Muscle layer of colon (tissue), 2 donors: ENCODE measurements around the gene SUMO3.

Experiments used
- H3K27ac ChIP-seq: one replicate; pipeline ENCODE4 v1.7.0; 2013; ENCODE audit warnings: low read depth, mild to moderate bottlenecking, low read length, moderate library complexity
- H3K27me3 ChIP-seq, 2 donors: one replicate each; pipeline ENCODE4 v1.7.0; 2013; ENCODE audit warnings: low read length in 2 of 2, mild to moderate bottlenecking in 2 of 2; ENCODE audit not compliant: insufficient read depth in 2 of 2, control insufficient read depth in 1 of 2
- H3K36me3 ChIP-seq: one replicate; pipeline ENCODE4 v1.7.0; 2013; ENCODE audit warnings: mild to moderate bottlenecking, low read length; ENCODE audit not compliant: insufficient read depth
- H3K4me1 ChIP-seq: one replicate; pipeline ENCODE4 v1.7.0; 2013; ENCODE audit warnings: mild to moderate bottlenecking, low read length; ENCODE audit not compliant: insufficient read depth
- H3K4me3 ChIP-seq, 2 donors: one replicate each; pipeline ENCODE4 v1.7.0; 2013; ENCODE audit warnings: low read length in 2 of 2, low read depth in 1 of 2, mild to moderate bottlenecking in 1 of 2, moderate library complexity in 1 of 2
- H3K9ac ChIP-seq: one replicate; pipeline ENCODE4 v1.7.0; 2013; ENCODE audit warnings: low read length
- H3K9me3 ChIP-seq: one replicate; pipeline ENCODE4 v1.7.0; 2013; ENCODE audit warnings: mild to moderate bottlenecking, low read length
- donor health status: abdominal sarcoma.
- donor health status: Adenocarcinoma of cecum.

SUMO3 gene

GRCh38 chr21:44766014-44766817 lies 51.6 kb downstream of the SUMO3 start:
- Histone ChIP-seq H3K9me3 (no peaks in the 10 kb centered on the region), H3K4me3 (no peak overlapping the region), H3K27me3 (no peaks in the 10 kb centered on the region), H3K27ac (no peak overlapping the region), H3K36me3 (peaks cover 18% of the 10 kb centered on the region), H3K9ac (no peak overlapping the region), H3K4me1 (peaks cover 7% of the 10 kb centered on the region)

DNA sequence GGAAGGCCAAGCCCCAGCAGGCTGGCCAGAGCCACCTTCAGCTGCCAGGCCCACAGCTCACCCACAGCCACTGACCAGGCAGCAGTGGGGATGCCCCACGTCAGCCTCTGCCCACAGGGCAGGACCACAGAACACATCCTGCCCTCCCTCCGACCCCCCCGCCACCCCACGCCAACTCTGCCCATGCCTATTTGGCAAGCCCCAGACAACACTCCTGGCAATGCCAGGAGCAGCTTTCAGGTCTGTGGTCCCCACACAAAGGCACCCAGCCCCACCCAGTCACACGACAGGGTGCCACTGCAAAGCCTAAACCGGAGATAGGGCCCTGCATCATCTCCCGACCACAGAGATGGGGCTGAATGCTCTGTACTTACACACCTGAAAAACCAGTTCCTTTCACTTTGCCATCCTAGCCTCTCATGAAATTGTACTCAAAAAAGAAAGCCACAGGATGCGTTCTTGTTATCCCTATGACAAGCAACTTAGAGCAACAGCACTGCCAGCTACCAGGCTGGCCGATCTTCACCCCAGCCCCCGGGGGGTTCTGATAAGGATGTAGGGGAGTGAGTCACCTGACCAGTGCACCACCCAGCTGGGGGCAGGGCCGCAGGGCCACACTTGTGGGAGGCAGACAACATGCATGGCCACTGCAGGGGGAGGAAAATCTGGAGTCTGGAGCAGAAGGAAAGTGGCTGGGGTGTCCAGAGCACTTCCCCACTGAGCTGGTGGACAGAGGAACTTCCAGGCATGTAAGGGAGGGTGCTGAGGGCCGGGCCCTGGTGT lies 52.4 kb downstream of the SUMO3 start:
- H3K4me3 ChIP-seq: no peak overlapping the region
- no peak overlapping the region for H3K27ac ChIP-seq
- no peaks in the 10 kb centered on the region for H3K27me3 ChIP-seq
- H3K4me1 ChIP-seq: peaks cover 7% of the 10 kb centered on the region
- no peak overlapping the region for H3K9ac ChIP-seq
- H3K9me3 ChIP-seq: no peaks in the 10 kb centered on the region
- peaks cover 10% of the 10 kb centered on the region for H3K36me3 ChIP-seq

DNA sequence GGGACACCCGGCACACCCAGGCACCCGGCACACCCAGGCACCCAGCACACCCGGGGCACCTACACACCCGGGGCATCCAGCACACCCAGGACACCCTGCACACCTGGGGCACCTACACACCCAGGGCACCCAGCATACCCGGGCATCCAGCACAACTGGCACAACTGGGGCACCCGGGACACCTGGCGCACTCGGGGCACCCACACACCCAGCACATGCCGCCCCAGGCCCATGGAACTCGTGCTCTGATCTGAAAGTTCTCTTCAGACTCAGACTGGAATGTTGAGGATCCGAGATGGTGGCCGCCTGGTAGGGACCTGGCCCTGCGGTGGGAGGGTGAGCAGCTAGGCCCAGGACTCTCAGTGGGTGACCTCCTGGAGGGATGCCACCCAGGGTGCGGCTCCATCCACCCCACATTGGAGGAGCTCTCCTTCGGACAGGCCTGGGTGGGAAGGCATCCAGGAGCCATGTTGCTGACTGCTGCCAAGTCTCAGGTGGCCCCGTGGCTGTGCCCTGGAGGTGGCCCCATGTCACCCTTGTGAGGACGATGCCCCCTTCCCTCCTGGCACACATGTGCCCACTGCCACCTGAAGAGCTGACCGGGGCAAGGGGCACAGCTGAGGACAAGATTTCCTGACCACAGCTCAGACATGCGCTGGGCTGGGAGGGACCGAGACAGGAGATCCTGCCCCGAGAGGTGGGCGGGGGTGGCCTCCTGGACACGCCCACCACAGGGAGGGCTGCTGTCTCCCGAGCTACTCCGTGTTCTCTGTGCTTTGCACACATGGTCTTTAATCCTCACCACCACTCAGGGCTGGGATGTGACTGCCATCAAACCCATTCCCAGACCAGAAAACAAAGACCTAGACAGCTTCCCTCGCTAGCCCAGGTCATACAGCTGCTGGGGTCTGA lies 53.3 kb downstream of the SUMO3 start:
- no peak overlapping the region for H3K27ac ChIP-seq

GRCh38 chr21:44763451-44764318 lies 54.2 kb downstream of the SUMO3 start:
- Histone ChIP-seq H3K27ac (no peak overlapping the region), H3K9ac (no peak overlapping the region), H3K4me3 (no peak overlapping the region), H3K27me3 (no peaks in the 10 kb centered on the region), H3K36me3 (no peaks in the 10 kb centered on the region), H3K9me3 (no peaks in the 10 kb centered on the region), H3K4me1 (peaks cover 7% of the 10 kb centered on the region)

More for the DNA sequence above, 53.3 kb downstream of the SUMO3 start:
- Histone ChIP-seq H3K4me3 (no peak overlapping the region), H3K9me3 (no peaks in the 10 kb centered on the region), H3K27me3 (no peaks in the 10 kb centered on the region), H3K9ac (no peak overlapping the region), H3K4me1 (peaks cover 7% of the 10 kb centered on the region), H3K36me3 (peaks cover 1% of the 10 kb centered on the region)

GRCh38 chr21:44763050-44763378 lies 54.8 kb downstream of the SUMO3 start:
- H3K27me3 ChIP-seq: no peaks in the 10 kb centered on the region
- H3K9ac ChIP-seq: no peak overlapping the region
- no peaks in the 10 kb centered on the region for H3K36me3 ChIP-seq
- no peak overlapping the region for H3K4me3 ChIP-seq
- peaks cover 7% of the 10 kb centered on the region for H3K4me1 ChIP-seq
- no peaks in the 10 kb centered on the region for H3K9me3 ChIP-seq
- H3K27ac ChIP-seq: no peak overlapping the region

GRCh38 chr21:44762221-44763049 lies 55.4 kb downstream of the SUMO3 start:
- no peaks in the 10 kb centered on the region for H3K9me3 ChIP-seq
- no peak overlapping the region for H3K9ac ChIP-seq
- no peak overlapping the region for H3K27ac ChIP-seq
- no peaks in the 10 kb centered on the region for H3K36me3 ChIP-seq
- H3K4me1 ChIP-seq: peaks cover 5% of the 10 kb centered on the region
- H3K4me3 ChIP-seq: no peak overlapping the region
- H3K27me3 ChIP-seq: no peaks in the 10 kb centered on the region

DNA sequence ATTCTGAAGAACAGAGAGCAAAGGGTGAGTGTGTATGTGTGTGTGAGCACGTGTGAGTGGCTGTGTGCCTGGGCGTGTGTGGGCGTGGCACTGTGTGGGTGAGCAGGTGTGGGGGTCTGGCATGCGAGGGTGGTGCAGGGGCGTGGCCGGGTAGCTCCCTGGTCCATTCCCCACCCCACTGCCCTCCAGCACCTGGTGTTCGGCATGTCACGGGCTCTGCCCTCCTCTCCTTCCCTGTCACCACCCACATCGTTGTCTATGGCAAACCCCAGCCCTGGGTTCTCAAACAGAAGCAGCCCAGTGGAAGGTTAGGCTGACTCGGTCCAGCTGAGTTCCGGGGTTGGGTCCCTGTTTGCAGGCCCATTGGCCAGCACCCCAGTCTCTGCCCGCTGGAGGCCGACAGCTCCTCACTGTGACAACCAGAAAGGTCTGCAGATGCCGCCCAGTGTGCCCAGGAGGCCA lies 56.1 kb downstream of the SUMO3 start:
- Histone ChIP-seq H3K27ac (no peak overlapping the region), H3K4me3 (no peak overlapping the region), H3K27me3 (no peaks in the 10 kb centered on the region), H3K9ac (no peak overlapping the region), H3K4me1 (no peaks in the 10 kb centered on the region), H3K9me3 (no peaks in the 10 kb centered on the region), H3K36me3 (no peaks in the 10 kb centered on the region)

- H3K9ac ChIP-seq: no peak overlapping the region
- H3K9me3 ChIP-seq: no peaks in the 10 kb centered on the region
- no peaks in the 10 kb centered on the region for H3K4me1 ChIP-seq
- no peak overlapping the region for H3K4me3 ChIP-seq
- no peaks in the 10 kb centered on the region for H3K27me3 ChIP-seq
- no peaks in the 10 kb centered on the region for H3K36me3 ChIP-seq
- no peak overlapping the region for H3K27ac ChIP-seq
These were observed 56.7 kb downstream of the SUMO3 start for GRCh38 chr21:44761011-44761729.

GRCh38 chr21:44760376-44760775 lies 57.5 kb downstream of the SUMO3 start:
- Histone ChIP-seq H3K9me3 (no peaks in the 10 kb centered on the region), H3K27me3 (no peaks in the 10 kb centered on the region), H3K36me3 (no peaks in the 10 kb centered on the region), H3K4me1 (no peaks in the 10 kb centered on the region), H3K27ac (no peak overlapping the region), H3K4me3 (no peak overlapping the region), H3K9ac (no peak overlapping the region)
